OCI-LY3 (cell line): ENCODE data around the gene NFIA.

Experiments
- H2AFZ ChIP-seq: fragments of 200-600, 300-600 bp; shearing (Covaris generic); 2 replicates; pipeline ENCODE4 v1.6.0; 2014; ENCODE audit warnings: antibody characterized with exemption, low read depth, low read length
- H3K27ac ChIP-seq: fragments of 200-600, 300-600 bp; sonication (generic); 2 replicates; pipeline ENCODE4 v1.5.1; 2014; ENCODE audit warnings: mild to moderate bottlenecking, low read length, moderate library complexity, mixed read lengths
- H3K27me3 ChIP-seq: fragments of 200-600, 300-600 bp; sonication (generic); 2 replicates; pipeline ENCODE4 v1.6.1; 2014; ENCODE audit warnings: low read depth, low read length, mixed read lengths
- H3K36me3 ChIP-seq: fragments of 200-600, 300-600 bp; sonication (generic); replicated peaks from 2 replicates; pipeline ENCODE3; 2014; ENCODE audit warnings: low read depth, low read length, mixed read lengths
- H3K4me1 ChIP-seq: fragments of 300-600, 200-600 bp; sonication (generic); 2 replicates; pipeline ENCODE4 v1.6.1; 2014; ENCODE audit warnings: low read length, mixed read lengths
- H3K4me2 ChIP-seq: fragments of 200-600, 300-600 bp; sonication (generic); 2 replicates; pipeline ENCODE4 v1.6.1; 2014; ENCODE audit warnings: low read length, mixed read lengths
- H3K4me3 ChIP-seq: fragments of 300-600, 200-600 bp; sonication (generic); 2 replicates; pipeline ENCODE4 v1.5.1; 2014; ENCODE audit warnings: antibody characterized with exemption, mild to moderate bottlenecking, low read length, moderate library complexity
- H3K79me2 ChIP-seq: fragments of 300-600, 200-600 bp; shearing (Covaris generic); 2 replicates; pipeline ENCODE4 v1.6.1; 2014; ENCODE audit warnings: mild to moderate bottlenecking, low read length, mixed read lengths
- H3K9ac ChIP-seq: fragments of 300-600, 200-600 bp; shearing (Covaris generic); 2 replicates; pipeline ENCODE4 v1.6.0; 2014; ENCODE audit warnings: mild to moderate bottlenecking, low read length, moderate library complexity
- H3K9me3 ChIP-seq: fragments of 200-600, 300-600 bp; shearing (Covaris generic); 2 replicates; pipeline ENCODE4 v1.6.1; 2014; ENCODE audit warnings: low read length, mixed read lengths; ENCODE audit not compliant: insufficient read depth
- H4K20me1 ChIP-seq: fragments of 200-600, 300-600 bp; sonication (generic); 2 replicates; pipeline ENCODE4 v1.6.1; 2016; ENCODE audit warnings: low read length, mixed read lengths; ENCODE audit not compliant: insufficient read depth
- CTCF ChIP-seq: fragments of 200-600, 300-600 bp; sonication (generic); IDR thresholded peaks from 2 replicates; pipeline ENCODE4 v1.5.1; 2014; ENCODE audit warnings: antibody characterized with exemption, low read length, low read depth
- EZH2phosphoT487 ChIP-seq: fragments of 200-600 bp; shearing (Covaris generic); IDR thresholded peaks from 2 replicates; pipeline ENCODE4 v1.6.1; 2018; ENCODE audit warnings: antibody characterized with exemption, mixed run types, low read depth

Gene NFIA

GRCh38 chr1:61293197-61293596, 210.8 kb downstream of the NFIA start:
- Histone ChIP-seq H2AFZ (no peak overlapping the region), H3K9me3 (no peaks in the 10 kb centered on the region), H3K4me2 (no peak overlapping the region), H3K4me3 (no peak overlapping the region), H3K36me3 (no peaks in the 10 kb centered on the region), H3K27me3 (no peaks in the 10 kb centered on the region; the same call in 1 of the 2 replicates), H4K20me1 (no peaks in the 10 kb centered on the region), H3K9ac (no peak overlapping the region), H3K4me1 (no peaks in the 10 kb centered on the region), H3K79me2 (no peaks in the 10 kb centered on the region), H3K27ac (no peak overlapping the region)
- TF ChIP-seq EZH2phosphoT487 = no peak
- no peak for TF ChIP-seq CTCF

- Histone ChIP-seq H3K4me1 (no peaks in the 10 kb centered on the region), H3K4me3 (no peak overlapping the region), H3K79me2 (no peaks in the 10 kb centered on the region), H3K9ac (no peak overlapping the region), H3K36me3 (no peaks in the 10 kb centered on the region), H3K27me3 (peaks cover 3% of the 10 kb centered on the region; the same call in 1 of the 2 replicates), H2AFZ (no peak overlapping the region), H3K4me2 (no peak overlapping the region), H3K9me3 (no peaks in the 10 kb centered on the region), H4K20me1 (no peaks in the 10 kb centered on the region), H3K27ac (no peak overlapping the region)
- TF ChIP-seq CTCF = no peak
- TF ChIP-seq EZH2phosphoT487 = no peak
Measured at GRCh38 chr1:61293986-61294504, 211.7 kb downstream of the NFIA start.

- TF ChIP-seq CTCF = no peak
- TF ChIP-seq EZH2phosphoT487 = no peak
- H3K36me3 ChIP-seq = no peaks in the 10 kb centered on the region
- no peak overlapping the region for H3K27ac ChIP-seq
- no peaks in the 10 kb centered on the region for H3K9me3 ChIP-seq
- H3K4me1 ChIP-seq = no peaks in the 10 kb centered on the region
- H4K20me1 ChIP-seq = no peaks in the 10 kb centered on the region
- no peaks in the 10 kb centered on the region for H3K79me2 ChIP-seq
- no peak overlapping the region for H3K4me2 ChIP-seq
- no peak overlapping the region for H3K4me3 ChIP-seq
- no peak overlapping the region for H3K9ac ChIP-seq
- H3K27me3 ChIP-seq = peaks cover 3% of the 10 kb centered on the region; the same call in 1 of the 2 replicates
- no peak overlapping the region for H2AFZ ChIP-seq
Measured at GRCh38 chr1:61294930-61295329, 212.6 kb downstream of the NFIA start.

GRCh38 chr1:61295818-61296537, 213.6 kb downstream of the NFIA start:
- Histone ChIP-seq H3K79me2 (no peaks in the 10 kb centered on the region), H3K4me3 (no peak overlapping the region), H3K27ac (no peak overlapping the region), H4K20me1 (no peaks in the 10 kb centered on the region), H3K4me2 (no peak overlapping the region), H3K36me3 (no peaks in the 10 kb centered on the region), H3K27me3 (peaks cover 3% of the 10 kb centered on the region; the same call in 1 of the 2 replicates), H3K9me3 (no peaks in the 10 kb centered on the region), H3K9ac (no peak overlapping the region), H2AFZ (no peak overlapping the region), H3K4me1 (no peaks in the 10 kb centered on the region)
- TF ChIP-seq CTCF = no peak
- TF ChIP-seq EZH2phosphoT487 = no peak
